Activated CD4-positive, alpha-beta T cell treated with anti-CD3 and anti-CD28 coated beads, Interleukin-2, amount 50 U/mL, for 48 hours (primary cell): ENCODE data around the gene ABL1.
A peak's percentile ranks its signal among the peaks of the same experiment; 100 is the strongest.
"Not testable (repeated sequence)": the region's sequence is repeated elsewhere in the genome, so short reads cannot be mapped to it uniquely, and the experiment has no call there.

Experiments
- DNase-seq, 2 experiments: peaks; one replicate each; pipeline ENCODE4 v3.0.0-alpha.2; 2020

ABL1 gene

GRCh38 chr9:130825809-130826208, 9.2 kb upstream of the ABL1 start:
- DNase-seq: no peak

GRCh38 chr9:130829762-130830161, 5.3 kb upstream of the ABL1 start:
- no peak for DNase-seq

GRCh38 chr9:130830231-130830760, 4.8 kb upstream of the ABL1 start:
- DNase-seq: no peak

- no peak for DNase-seq
These were observed 4.0 kb upstream of the ABL1 start for GRCh38 chr9:130831077-130831476.

- DNase-seq: no peak
These were observed 1.7 kb upstream of the ABL1 start for GRCh38 chr9:130833031-130833990.

GRCh38 chr9:130835441-130836298, 616 bp downstream of the ABL1 start:
- DNase-seq: peak; percentile 39 to 53

GRCh38 chr9:130837002-130837511, 2.0 kb downstream of the ABL1 start:
- DNase-seq: no peak

- no peak for DNase-seq
These were observed 2.6 kb downstream of the ABL1 start for GRCh38 chr9:130837643-130838042.

GRCh38 chr9:130839132-130840111, 4.4 kb downstream of the ABL1 start:
- no peak for DNase-seq

GRCh38 chr9:130842545-130842944, 7.5 kb downstream of the ABL1 start:
- DNase-seq: no peak

- DNase-seq: no peak
These were observed 8.2 kb downstream of the ABL1 start for GRCh38 chr9:130843049-130843908.

- DNase-seq: no peak
These were observed 9.0 kb downstream of the ABL1 start for GRCh38 chr9:130844044-130844451.

GRCh38 chr9:130845254-130845653, 10.2 kb downstream of the ABL1 start:
- DNase-seq: no peak

- DNase-seq: no peak
These were observed 10.9 kb downstream of the ABL1 start for GRCh38 chr9:130845901-130846481.

GRCh38 chr9:130846487-130847305, 11.6 kb downstream of the ABL1 start:
- DNase-seq: no peak

- no peak for DNase-seq
These were observed 12.5 kb downstream of the ABL1 start for GRCh38 chr9:130847306-130848217.

- not testable (repeated sequence) for DNase-seq
These were observed 13.5 kb downstream of the ABL1 start for GRCh38 chr9:130848514-130848913.

- DNase-seq: no peak
These were observed 14.3 kb downstream of the ABL1 start for GRCh38 chr9:130849356-130849755.
